PFSK-1 (cell line): Measurements from ENCODE around the gene CAVIN2.

Experiments used
- FOXP2 ChIP-seq: optimal IDR thresholded peaks from 2 replicates; pipeline ENCODE3; 2011; ENCODE audit warnings: borderline replicate concordance, control low read depth, inconsistent platforms; ENCODE audit not compliant: insufficient read depth; ENCODE audit errors: extremely low read length, extremely low read depth
- POLR2AphosphoS5 ChIP-seq: IDR thresholded peaks from 2 replicates; pipeline ENCODE4 v1.6.1; 2012; ENCODE audit warnings: low read depth, mild to moderate bottlenecking, control low read depth, low read length, moderate library complexity
- REST ChIP-seq, 2 experiments: IDR thresholded peaks; 2 replicates each; pipeline versions ENCODE4 v1.6.1 to v1.8.0; 2011 to 2012; ENCODE audit warnings: low read depth in 2 of 2, low read length in 2 of 2, control low read depth in 1 of 2, inconsistent platforms in 1 of 2, mild to moderate bottlenecking in 1 of 2, moderate library complexity in 1 of 2; ENCODE audit not compliant: insufficient read depth in 1 of 2
- SIN3A ChIP-seq: IDR thresholded peaks from 2 replicates; pipeline ENCODE4 v1.6.1; 2012; ENCODE audit warnings: mild to moderate bottlenecking, low read length, moderate library complexity, borderline replicate concordance; ENCODE audit not compliant: insufficient read depth
- TAF1 ChIP-seq: IDR thresholded peaks from 2 replicates; pipeline ENCODE4 v1.6.1; 2012; ENCODE audit warnings: low read length, control low read depth, borderline replicate concordance; ENCODE audit not compliant: insufficient read depth

CAVIN2 gene

GRCh38 chr2:191892391-191892790 is 45.5 kb upstream of the CAVIN2 start:
- no peak for TF ChIP-seq FOXP2
- TF ChIP-seq POLR2AphosphoS5, result no peak
- TF ChIP-seq TAF1, result no peak
- no peak for TF ChIP-seq REST (IDR thresholded peaks at IDR 0.05; ENCODE audit: insufficient read depth in 1 of 2, low read depth in 2 of 2, low read length in 2 of 2)
- TF ChIP-seq SIN3A, result no peak

DNA sequence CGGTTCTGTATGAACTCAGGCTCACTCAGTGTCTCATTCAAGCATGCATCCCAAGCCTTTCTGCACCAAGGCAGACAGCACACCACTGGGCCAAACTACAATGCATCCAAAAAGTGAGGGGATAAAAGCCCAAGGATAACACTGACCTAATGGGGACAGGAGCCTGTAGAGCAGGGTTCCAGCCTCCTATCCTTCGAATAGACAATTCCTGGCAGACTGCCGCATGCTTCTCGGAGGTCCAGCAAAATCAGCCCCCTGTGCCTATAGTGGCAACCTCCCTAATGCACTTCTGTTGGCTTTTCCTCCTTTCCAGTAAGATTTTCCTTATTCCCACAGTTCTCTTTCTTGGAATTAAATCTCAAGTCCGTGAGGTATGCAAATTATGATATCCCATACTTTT is 44.8 kb upstream of the CAVIN2 start:
- TF ChIP-seq TAF1, result no peak
- TF ChIP-seq SIN3A, result no peak
- no peak for TF ChIP-seq REST (IDR thresholded peaks at IDR 0.05; ENCODE audit: insufficient read depth in 1 of 2, low read depth in 2 of 2, low read length in 2 of 2)
- no peak for TF ChIP-seq POLR2AphosphoS5
- TF ChIP-seq FOXP2, result no peak

DNA sequence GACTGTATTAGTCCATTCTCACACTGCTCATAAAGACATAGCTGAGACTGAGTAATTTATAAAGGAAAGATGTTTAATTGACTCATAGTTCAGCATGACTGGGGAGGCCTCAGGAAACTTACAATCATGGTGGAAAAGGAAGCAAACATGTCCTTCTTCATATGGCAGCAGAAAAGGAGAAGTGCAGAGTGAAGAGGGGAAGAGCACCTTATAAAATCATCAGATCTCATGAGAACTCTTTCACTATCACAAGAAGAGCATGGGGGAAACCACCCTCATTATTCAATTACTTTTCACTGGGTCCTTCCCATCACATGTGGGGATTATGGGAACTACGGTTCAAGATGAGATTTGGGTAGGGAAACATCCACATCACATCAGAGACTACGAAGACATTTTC is 43.0 kb upstream of the CAVIN2 start:
- TF ChIP-seq TAF1 (no peak), REST (IDR thresholded peaks at IDR 0.05; ENCODE audit: insufficient read depth in 1 of 2, low read depth in 2 of 2, low read length in 2 of 2) (no peak), SIN3A (no peak), FOXP2 (no peak), POLR2AphosphoS5 (no peak)

DNA sequence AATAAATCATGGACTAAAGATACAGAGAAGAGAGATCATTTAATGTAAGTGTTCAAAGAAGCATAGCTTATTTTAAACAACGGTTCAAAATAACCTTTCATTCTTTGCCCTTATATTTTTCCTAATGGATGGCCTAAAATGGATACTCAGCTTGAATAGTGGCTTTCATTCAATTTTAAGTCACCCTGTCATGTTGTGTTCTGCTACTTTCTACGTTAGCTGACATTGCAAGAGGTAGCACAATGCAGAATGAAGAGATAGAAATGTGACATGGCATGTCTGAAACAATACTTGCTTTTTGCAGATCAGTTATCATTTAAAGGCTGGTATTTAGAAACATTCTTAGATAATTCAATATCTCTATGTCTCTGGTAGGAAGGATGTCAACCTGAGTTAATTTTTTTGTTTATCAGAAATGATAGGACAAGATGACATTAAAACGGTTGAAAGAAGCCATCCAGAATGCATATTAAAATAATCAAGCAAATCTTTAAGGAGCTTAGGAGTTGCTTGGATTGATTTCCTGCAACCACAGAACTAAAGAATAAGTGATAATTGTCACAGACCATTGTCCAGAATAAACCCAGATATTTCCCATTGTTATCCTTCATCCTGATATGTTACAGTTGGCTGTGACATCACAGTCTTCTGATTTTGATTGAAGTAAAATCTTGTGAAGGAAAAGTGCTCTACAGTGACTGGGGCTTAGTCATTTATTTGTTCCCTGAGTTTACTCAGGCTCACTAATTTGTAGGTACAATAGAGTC is 41.7 kb upstream of the CAVIN2 start:
- TF ChIP-seq FOXP2 (no peak), TAF1 (no peak), REST (IDR thresholded peaks at IDR 0.05; ENCODE audit: insufficient read depth in 1 of 2, low read depth in 2 of 2, low read length in 2 of 2) (no peak), POLR2AphosphoS5 (no peak), SIN3A (no peak)

GRCh38 chr2:191885650-191886049 is 38.8 kb upstream of the CAVIN2 start:
- TF ChIP-seq TAF1 (no peak), POLR2AphosphoS5 (no peak), SIN3A (no peak), REST (IDR thresholded peaks at IDR 0.05; ENCODE audit: insufficient read depth in 1 of 2, low read depth in 2 of 2, low read length in 2 of 2) (no peak), FOXP2 (no peak)
